Measurements from ENCODE around the gene PDAP1. TPM values are rescaled to one million over a fixed set of nuclear protein-coding genes. Genes with fewer than 3 reads are reported as not detected.

PDAP1 gene
- total RNA-seq, 1 experiment from 2014 or later, result 180 TPM

DNA sequence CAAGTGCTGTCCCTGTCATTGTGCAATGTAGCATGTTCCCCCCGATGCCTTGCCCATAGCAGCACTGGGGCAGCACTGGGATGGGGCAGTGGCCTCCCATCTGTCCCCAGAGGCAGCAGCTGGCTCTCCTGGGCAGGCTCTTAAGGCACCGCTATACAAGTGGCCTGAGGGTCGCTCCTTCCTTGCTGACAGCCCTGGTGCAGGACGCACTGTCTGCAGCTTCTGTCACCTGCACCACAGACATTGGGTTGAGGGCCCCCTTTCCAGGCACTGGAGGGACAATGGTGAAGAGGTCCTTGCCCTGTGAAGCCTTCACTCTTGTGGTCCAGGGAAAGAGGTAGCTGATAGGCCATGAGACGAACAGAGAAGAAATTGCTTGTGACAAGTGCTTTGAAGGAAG is 40.9 kb upstream of the PDAP1 start:
- no peak for TF ChIP-seq CTCF (IDR thresholded peaks at IDR 0.05; ENCODE audit: insufficient read depth in 1 of 2, low read depth in 1 of 2, low read length in 1 of 2, severe bottlenecking in 1 of 2, unreplicated experiment in 1 of 2)
- Mint-ChIP-seq H3K27me3 (ENCODE audit: insufficient read depth, unreplicated experiment) (no peaks in the 10 kb centered on the region), H3K27ac (ENCODE audit: unreplicated experiment) (peak overlapping the region; percentile 14), H3K4me1 (ENCODE audit: low read depth, unreplicated experiment) (peaks cover 6% of the 10 kb centered on the region), H3K36me3 (ENCODE audit: insufficient read depth, unreplicated experiment) (peaks cover 92% of the 10 kb centered on the region), H3K4me3 (ENCODE audit: unreplicated experiment) (no peak overlapping the region), H3K9me3 (ENCODE audit: unreplicated experiment) (no peaks in the 10 kb centered on the region)
- Histone ChIP-seq H3K4me1 (no peaks in the 10 kb centered on the region), H3K36me3 (ENCODE audit: control insufficient read depth, insufficient read depth, low read length) (peaks cover 19% of the 10 kb centered on the region), H3K9me3 (no peaks in the 10 kb centered on the region), H3K27me3 (replicated peaks; ENCODE audit: control insufficient read depth, insufficient read depth, low read length) (no peaks in the 10 kb centered on the region), H3K4me3 (ENCODE audit: low read depth, low read length) (no peak overlapping the region)
- no TSS peak for BruUV-seq (replicated peaks)
- CTCF ChIA-PET, result no interaction called here
- DNase-seq, result no peak
- POLR2A ChIA-PET, result interaction anchor here (0.6 kb wide), 1 partner anchor 15 kb away, joined by 6 read pairs; no protein-coding TSS in a partner anchor
- intact Hi-C loops (cut with micrococcal nuclease; ENCODE audit: unreplicated experiment), result no loop called here

DNA sequence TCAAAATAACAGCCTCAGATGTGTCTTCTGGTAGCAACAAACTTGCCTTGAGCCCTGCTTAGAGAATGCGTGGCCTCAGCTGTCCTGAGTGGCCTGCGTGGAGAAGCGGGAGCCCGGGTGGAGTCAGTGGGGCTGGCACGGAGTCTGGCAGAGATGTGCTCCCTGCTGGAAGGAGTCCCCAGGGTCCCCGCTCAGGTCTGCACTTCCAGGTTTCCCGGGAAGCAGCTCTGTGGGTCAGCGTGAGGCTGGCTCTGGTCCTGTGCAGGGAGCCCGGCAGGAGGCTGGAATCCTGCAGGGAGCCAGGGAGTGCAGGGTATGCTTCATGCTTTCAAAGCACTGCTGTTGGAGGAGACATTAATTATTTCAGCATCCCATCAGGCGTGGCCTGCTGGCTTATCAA is 40.5 kb upstream of the PDAP1 start:
- intact Hi-C loops (cut with micrococcal nuclease; ENCODE audit: unreplicated experiment), result no loop called here
- Histone ChIP-seq H3K36me3 (ENCODE audit: control insufficient read depth, insufficient read depth, low read length) (peaks cover 19% of the 10 kb centered on the region), H3K4me3 (ENCODE audit: low read depth, low read length) (no peak overlapping the region), H3K27me3 (replicated peaks; ENCODE audit: control insufficient read depth, insufficient read depth, low read length) (no peaks in the 10 kb centered on the region), H3K9me3 (no peaks in the 10 kb centered on the region), H3K4me1 (no peaks in the 10 kb centered on the region)
- no peak for TF ChIP-seq CTCF (IDR thresholded peaks at IDR 0.05; ENCODE audit: insufficient read depth in 1 of 2, low read depth in 1 of 2, low read length in 1 of 2, severe bottlenecking in 1 of 2, unreplicated experiment in 1 of 2)
- H3K36me3 Mint-ChIP-seq (ENCODE audit: insufficient read depth, unreplicated experiment), result peaks cover 92% of the 10 kb centered on the region
- ChIA-PET CTCF (no interaction called here), POLR2A (interaction anchor here (0.6 kb wide), 1 partner anchor 15 kb away, joined by 6 read pairs; no protein-coding TSS in a partner anchor)
- no peak overlapping the region for H3K27ac Mint-ChIP-seq (ENCODE audit: unreplicated experiment)
- H3K4me3 Mint-ChIP-seq (ENCODE audit: unreplicated experiment), result no peak overlapping the region
- H3K27me3 Mint-ChIP-seq (ENCODE audit: insufficient read depth, unreplicated experiment), result no peaks in the 10 kb centered on the region
- BruUV-seq (replicated peaks), result no TSS peak
- H3K9me3 Mint-ChIP-seq (ENCODE audit: unreplicated experiment), result no peaks in the 10 kb centered on the region
- H3K4me1 Mint-ChIP-seq (ENCODE audit: low read depth, unreplicated experiment), result peaks cover 4% of the 10 kb centered on the region
- no peak for DNase-seq

GRCh38 chr7:99447943-99448342 is 39.5 kb upstream of the PDAP1 start:
- Histone ChIP-seq H3K4me1 (no peaks in the 10 kb centered on the region), H3K36me3 (ENCODE audit: control insufficient read depth, insufficient read depth, low read length) (peaks cover 23% of the 10 kb centered on the region), H3K27me3 (replicated peaks; ENCODE audit: control insufficient read depth, insufficient read depth, low read length) (no peaks in the 10 kb centered on the region), H3K9me3 (no peaks in the 10 kb centered on the region), H3K4me3 (ENCODE audit: low read depth, low read length) (no peak overlapping the region)
- POLR2A ChIA-PET, result no interaction called here
- Mint-ChIP-seq H3K9me3 (ENCODE audit: unreplicated experiment) (no peaks in the 10 kb centered on the region), H3K27ac (ENCODE audit: unreplicated experiment) (no peak overlapping the region), H3K4me1 (ENCODE audit: low read depth, unreplicated experiment) (peaks cover 5% of the 10 kb centered on the region), H3K36me3 (ENCODE audit: insufficient read depth, unreplicated experiment) (peaks cover 92% of the 10 kb centered on the region), H3K4me3 (ENCODE audit: unreplicated experiment) (no peak overlapping the region), H3K27me3 (ENCODE audit: insufficient read depth, unreplicated experiment) (no peaks in the 10 kb centered on the region)
- CTCF ChIA-PET, result no interaction called here
- intact Hi-C loops (cut with micrococcal nuclease; ENCODE audit: unreplicated experiment), result no loop called here
- peak in 1 of 2 experiments; percentile 36 for TF ChIP-seq CTCF (IDR thresholded peaks at IDR 0.05; ENCODE audit: insufficient read depth in 1 of 2, low read depth in 1 of 2, low read length in 1 of 2, severe bottlenecking in 1 of 2, unreplicated experiment in 1 of 2)
- no peak for DNase-seq
- BruUV-seq (replicated peaks), result no TSS peak

Data from Caco-2 (cell line).